Measurements from ENCODE around the gene INF2.

INF2 gene

GRCh38 chr14:104707608-104708595 lies 18.5 kb downstream of the INF2 start:
- no peak overlapping the region for H3K4me3 ChIP-seq (ENCODE audit: low read length in 2 of 2)
- H3K18ac ChIP-seq (ENCODE audit: low read length): peak overlapping the region; percentile 96
- no peak overlapping the region for H2BK5ac ChIP-seq (ENCODE audit: low read length)
- H3K23ac ChIP-seq (ENCODE audit: low read depth, low read length, poor library complexity): peak overlapping the region; percentile 93
- H2AFZ ChIP-seq (ENCODE audit: low read length): no peak overlapping the region
- peak overlapping the region; percentile 64 for H2BK120ac ChIP-seq (ENCODE audit: low read depth, low read length)
- H3K9ac ChIP-seq (ENCODE audit: low read depth, low read length, poor library complexity): peak overlapping the region; percentile 38
- H3K14ac ChIP-seq (ENCODE audit: low read length): peak overlapping the region; percentile 63
- WGBS, 2 donors (ENCODE audit: extremely low coverage in 2 of 2, insufficient read length in 2 of 2, insufficient replicate concordance in 1 of 2): no CpG with 5 or more reads among the region's 34 CpGs
- H2BK12ac ChIP-seq (ENCODE audit: low read length): peak overlapping the region; percentile 97
- peak overlapping the region; percentile 79 for H2BK15ac ChIP-seq (ENCODE audit: low read length)
- no peak for DNase-seq (ENCODE audit: low spot score)
- no peak overlapping the region for H3K4me2 ChIP-seq (ENCODE audit: insufficient read depth, low read length, poor library complexity, severe bottlenecking)
- peak overlapping the region; percentile 99 for H2AK5ac ChIP-seq (ENCODE audit: low read depth, low read length)
- H3K4ac ChIP-seq (ENCODE audit: low read length): no peak overlapping the region
- peaks cover 11% of the 10 kb centered on the region in 2 donors for H3K9me3 ChIP-seq (replicated peaks in 1 of 2; ENCODE audit: control insufficient read depth in 2 of 2, insufficient read depth in 1 of 2, low read depth in 1 of 2, low read length in 2 of 2)
- peaks cover 6% of the 10 kb centered on the region for H3K79me1 ChIP-seq (ENCODE audit: low read depth, low read length)
- H4K8ac ChIP-seq (ENCODE audit: low read depth, low read length): no peak overlapping the region
- no peak overlapping the region for H3K27ac ChIP-seq (replicated peaks; ENCODE audit: low read length)
- H3K36me3 ChIP-seq (replicated peaks in 1 of 2; ENCODE audit: control insufficient read depth in 2 of 2, insufficient read depth in 2 of 2, low read length in 2 of 2): peaks cover 26 to 65% of the 10 kb centered on the region in 2 donors
- peaks cover 3 to 11% of the 10 kb centered on the region in 2 donors for H3K4me1 ChIP-seq (ENCODE audit: control insufficient read depth in 2 of 2, insufficient read depth in 1 of 2, low read depth in 1 of 2, low read length in 2 of 2)
- peak overlapping the region; percentile 99 for H4K91ac ChIP-seq (ENCODE audit: low read depth, low read length, poor library complexity)
- H3K27me3 ChIP-seq (ENCODE audit: control insufficient read depth in 3 of 3, insufficient read depth in 3 of 3, low read depth in 1 of 3, low read length in 3 of 3): peaks cover 0 to 2% (median 0%) of the 10 kb centered on the region in 3 experiments

GRCh38 chr14:104708606-104709268 lies 19.3 kb downstream of the INF2 start:
- DNase-seq (ENCODE audit: low spot score): peak; percentile 74
- Histone ChIP-seq H3K9ac (ENCODE audit: low read depth, low read length, poor library complexity) (no peak overlapping the region), H2AFZ (ENCODE audit: low read length) (no peak overlapping the region), H4K91ac (ENCODE audit: low read depth, low read length, poor library complexity) (peak overlapping the region; percentile 40), H2BK120ac (ENCODE audit: low read depth, low read length) (peak overlapping the region; percentile 83), H3K27ac (replicated peaks; ENCODE audit: low read length) (no peak overlapping the region), H3K4me1 (ENCODE audit: control insufficient read depth in 2 of 2, insufficient read depth in 1 of 2, low read depth in 1 of 2, low read length in 2 of 2) (peaks cover 3 to 11% of the 10 kb centered on the region in 2 donors), H2AK5ac (ENCODE audit: low read depth, low read length) (peak overlapping the region; percentile 99), H3K4me3 (ENCODE audit: low read length in 2 of 2) (no peak overlapping the region), H3K14ac (ENCODE audit: low read length) (peak overlapping the region; percentile 73), H3K27me3 (ENCODE audit: control insufficient read depth in 3 of 3, insufficient read depth in 3 of 3, low read depth in 1 of 3, low read length in 3 of 3) (peaks cover 0 to 2% (median 0%) of the 10 kb centered on the region in 3 experiments), H2BK15ac (ENCODE audit: low read length) (peak overlapping the region; percentile 82), H3K36me3 (replicated peaks in 1 of 2; ENCODE audit: control insufficient read depth in 2 of 2, insufficient read depth in 2 of 2, low read length in 2 of 2) (peaks cover 23 to 65% of the 10 kb centered on the region in 2 donors), H3K18ac (ENCODE audit: low read length) (peak overlapping the region; percentile 58), H3K79me1 (ENCODE audit: low read depth, low read length) (peaks cover 4% of the 10 kb centered on the region), H2BK12ac (ENCODE audit: low read length) (peak overlapping the region; percentile 23), H3K9me3 (replicated peaks in 1 of 2; ENCODE audit: control insufficient read depth in 2 of 2, insufficient read depth in 1 of 2, low read depth in 1 of 2, low read length in 2 of 2) (peaks cover 9 to 11% of the 10 kb centered on the region in 2 donors), H3K4ac (ENCODE audit: low read length) (no peak overlapping the region), H4K8ac (ENCODE audit: low read depth, low read length) (peak overlapping the region; percentile 74), H3K23ac (ENCODE audit: low read depth, low read length, poor library complexity) (peak overlapping the region; percentile 94), H3K4me2 (ENCODE audit: insufficient read depth, low read length, poor library complexity, severe bottlenecking) (no peak overlapping the region), H2BK5ac (ENCODE audit: low read length) (peak overlapping the region; percentile 92)
- no CpG with 5 or more reads among the region's 20 CpGs for WGBS, 2 donors (ENCODE audit: extremely low coverage in 2 of 2, insufficient read length in 2 of 2, insufficient replicate concordance in 1 of 2)

- H2BK120ac ChIP-seq (ENCODE audit: low read depth, low read length): peak overlapping the region; percentile 83
- no peak overlapping the region for H3K4me2 ChIP-seq (ENCODE audit: insufficient read depth, low read length, poor library complexity, severe bottlenecking)
- peaks cover 2% of the 10 kb centered on the region for H3K79me1 ChIP-seq (ENCODE audit: low read depth, low read length)
- no peak overlapping the region for H2BK15ac ChIP-seq (ENCODE audit: low read length)
- no peak for DNase-seq (ENCODE audit: low spot score)
- no CpG with 5 or more reads among the region's 18 CpGs for WGBS, 2 donors (ENCODE audit: extremely low coverage in 2 of 2, insufficient read length in 2 of 2, insufficient replicate concordance in 1 of 2)
- H3K36me3 ChIP-seq (replicated peaks in 1 of 2; ENCODE audit: control insufficient read depth in 2 of 2, insufficient read depth in 2 of 2, low read length in 2 of 2): peaks cover 18 to 65% of the 10 kb centered on the region in 2 donors
- H3K4ac ChIP-seq (ENCODE audit: low read length): no peak overlapping the region
- H3K14ac ChIP-seq (ENCODE audit: low read length): peak overlapping the region; percentile 31
- H2AK5ac ChIP-seq (ENCODE audit: low read depth, low read length): peak overlapping the region; percentile 92
- H3K9ac ChIP-seq (ENCODE audit: low read depth, low read length, poor library complexity): peak overlapping the region; percentile 72
- no peak overlapping the region for H2AFZ ChIP-seq (ENCODE audit: low read length)
- no peak overlapping the region for H3K23ac ChIP-seq (ENCODE audit: low read depth, low read length, poor library complexity)
- no peak overlapping the region for H4K8ac ChIP-seq (ENCODE audit: low read depth, low read length)
- peaks cover 0 to under 1% (median 0%) of the 10 kb centered on the region in 3 experiments for H3K27me3 ChIP-seq (ENCODE audit: control insufficient read depth in 3 of 3, insufficient read depth in 3 of 3, low read depth in 1 of 3, low read length in 3 of 3)
- peak overlapping the region; percentile 52 for H3K18ac ChIP-seq (ENCODE audit: low read length)
- H2BK5ac ChIP-seq (ENCODE audit: low read length): peak overlapping the region; percentile 92
- H3K4me3 ChIP-seq (ENCODE audit: low read length in 2 of 2): no peak overlapping the region
- H3K4me1 ChIP-seq (ENCODE audit: control insufficient read depth in 2 of 2, insufficient read depth in 1 of 2, low read depth in 1 of 2, low read length in 2 of 2): peaks cover 3 to 11% of the 10 kb centered on the region in 2 donors
- peaks cover 1 to 4% of the 10 kb centered on the region in 2 donors for H3K9me3 ChIP-seq (replicated peaks in 1 of 2; ENCODE audit: control insufficient read depth in 2 of 2, insufficient read depth in 1 of 2, low read depth in 1 of 2, low read length in 2 of 2)
- H3K27ac ChIP-seq (replicated peaks; ENCODE audit: low read length): no peak overlapping the region
- H2BK12ac ChIP-seq (ENCODE audit: low read length): peak overlapping the region; percentile 73
- no peak overlapping the region for H4K91ac ChIP-seq (ENCODE audit: low read depth, low read length, poor library complexity)
These were observed 20.1 kb downstream of the INF2 start for GRCh38 chr14:104709387-104710039.
